ENCODE data around the gene C4orf50. TPM values are rescaled to one million over a fixed set of nuclear protein-coding genes. Genes with fewer than 3 reads are reported as not detected.

The C4orf50 gene
- total and polyA plus RNA-seq, 2 of the 4 experiments (the other 2 are of a cell fraction): not detected

GRCh38 chr4:5976921-5977320 is 41.3 kb downstream of the C4orf50 start:
- dilution Hi-C loops (cut with HindIII; ENCODE audit: low sequenced_read_pairs, unreplicated experiment): no loop called here
- ATAC-seq (ENCODE audit: low read depth) (no peak), DNase-seq (no peak)
- in situ Hi-C loops (cut with MboI; ENCODE audit: low sequenced_read_pairs): no loop called here
- CTCF ChIA-PET: no interaction called here
- no peak overlapping the region for H2BK20ac ChIP-seq (ENCODE audit: low read depth, low read length)
- 60% methylated on average over 1 of the region's 9 CpGs; no CpG with 5 or more reads in 1 of the 2 experiments for WGBS, 2 experiments (ENCODE audit: extremely low coverage in 2 of 2, insufficient read length in 1 of 2)
- no peaks in the 10 kb centered on the region for H3K4me1 ChIP-seq (ENCODE audit: control insufficient read depth, insufficient read depth, low read length)
- no peak overlapping the region for H3K23ac ChIP-seq (ENCODE audit: low read depth, low read length)
- no peak overlapping the region for H3K27ac ChIP-seq (ENCODE audit: insufficient read depth, low read length)
- no peak overlapping the region for H2AK9ac ChIP-seq (replicated peaks; ENCODE audit: low read depth, low read length, poor library complexity)
- no peak overlapping the region for H3K4ac ChIP-seq (ENCODE audit: low read depth, low read length)
- H3K9me1 ChIP-seq (ENCODE audit: insufficient read depth, low read length): no peaks in the 10 kb centered on the region
- H4K8ac ChIP-seq (ENCODE audit: low read depth in 2 of 2, low read length in 2 of 2): no peak overlapping the region
- intact Hi-C loops (cut with micrococcal nuclease): no loop called here
- no peak overlapping the region for H3K4me2 ChIP-seq (ENCODE audit: low read depth, low read length)
- POLR2A ChIA-PET (ENCODE audit: unreplicated experiment): no interaction called here
- no peak overlapping the region for H3K4me3 ChIP-seq (ENCODE audit: insufficient read depth, low read depth, low read length)
- H2BK5ac ChIP-seq (ENCODE audit: low read depth, low read length, poor library complexity, severe bottlenecking): no peak overlapping the region
- H2BK120ac ChIP-seq (ENCODE audit: low read depth, low read length): no peak overlapping the region
- H2AFZ ChIP-seq (replicated peaks; ENCODE audit: low read length, poor library complexity): no peak overlapping the region
- H2BK15ac ChIP-seq (ENCODE audit: low read depth, low read length): no peak overlapping the region
- H3K9ac ChIP-seq (ENCODE audit: low read depth, low read length): no peak overlapping the region
- no peak for TF ChIP-seq RCOR1 (IDR thresholded peaks at IDR 0.05; ENCODE audit: insufficient replicate concordance, low read length)
- TF ChIP-seq BHLHE40 (IDR thresholded peaks at IDR 0.05; ENCODE audit: low read depth, low read length): no peak
- no peak for TF ChIP-seq MAFK (IDR thresholded peaks at IDR 0.05; ENCODE audit: low read depth, low read length)
- TF ChIP-seq MXI1 (IDR thresholded peaks at IDR 0.05; ENCODE audit: borderline replicate concordance, low read depth, low read length): no peak
- TF ChIP-seq RAD21 (IDR thresholded peaks at IDR 0.05; ENCODE audit: low read length): no peak
- TF ChIP-seq FOS (IDR thresholded peaks at IDR 0.05; ENCODE audit: low read depth, low read length): no peak
- TF ChIP-seq CEBPB (IDR thresholded peaks at IDR 0.05; ENCODE audit: low read depth, low read length): no peak
- TF ChIP-seq CTCF (conservative IDR thresholded peaks at IDR 0.05; ENCODE audit: low read depth, low read length): no peak
- no peak for TF ChIP-seq POLR2A (IDR thresholded peaks at IDR 0.05; ENCODE audit: low read depth, low read length)
- no peak for TF ChIP-seq SMC3 (IDR thresholded peaks at IDR 0.05; ENCODE audit: low read depth, low read length)
- TF ChIP-seq USF2 (IDR thresholded peaks at IDR 0.05; ENCODE audit: low read depth, low read length): no peak
- TF ChIP-seq RFX5 (IDR thresholded peaks at IDR 0.05; ENCODE audit: low read depth, low read length): no peak
- TF ChIP-seq ELK1 (IDR thresholded peaks at IDR 0.05; ENCODE audit: borderline replicate concordance, low read depth, low read length): no peak
- no peak for TF ChIP-seq NFE2L2 (IDR thresholded peaks at IDR 0.05; ENCODE audit: low read depth, low read length)
- no peak for TF ChIP-seq CHD1 (IDR thresholded peaks at IDR 0.05; ENCODE audit: low read depth, low read length)
- no peak for TF ChIP-seq MAZ (IDR thresholded peaks at IDR 0.05; ENCODE audit: borderline replicate concordance, low read depth, low read length)
- no peaks in the 10 kb centered on the region for H3K36me3 ChIP-seq (ENCODE audit: control insufficient read depth, insufficient read depth, low read length)
- H3K27me3 ChIP-seq (ENCODE audit: control insufficient read depth, insufficient read depth, low read length): no peaks in the 10 kb centered on the region
- no peak overlapping the region for H2AK5ac ChIP-seq (ENCODE audit: low read depth, low read length)
- no peaks in the 10 kb centered on the region for H4K20me1 ChIP-seq (ENCODE audit: insufficient read depth, low read length)
- no peaks in the 10 kb centered on the region for H3K79me1 ChIP-seq (ENCODE audit: low read depth in 1 of 2, low read length in 2 of 2)
- H3K9me3 ChIP-seq (ENCODE audit: control insufficient read depth, insufficient read depth, low read length): no peaks in the 10 kb centered on the region
- BruUV-seq (replicated peaks): no TSS peak
- no peak overlapping the region for H3K18ac ChIP-seq (ENCODE audit: low read depth, low read length)
- no peak overlapping the region for H3K14ac ChIP-seq (replicated peaks; ENCODE audit: low read depth, low read length)
- no peak overlapping the region for H4K91ac ChIP-seq (ENCODE audit: insufficient read depth, low read depth, low read length)
- no peak overlapping the region for H3K56ac ChIP-seq (ENCODE audit: extremely low read depth, insufficient read depth, low read length)
- no peak overlapping the region for H4K5ac ChIP-seq (ENCODE audit: low read depth, low read length)

Measured in IMR-90 (cell line).